AG09319 (cell line): Measurements from ENCODE around the gene PREX1.

Source experiments
- DNase-seq: peaks from one replicate; pipeline ENCODE4 v3.0.0-alpha.2; 2010; ENCODE audit warnings: low read depth; ENCODE audit errors: extremely low read depth
- TF ChIP-seq, protein P1 (sequence below): IDR thresholded peaks from 2 replicates; pipeline ENCODE4 v1.5.1; 2011; ENCODE audit warnings: low read depth, mild to moderate bottlenecking, inconsistent platforms, low read length, moderate library complexity

Gene PREX1

DNA sequence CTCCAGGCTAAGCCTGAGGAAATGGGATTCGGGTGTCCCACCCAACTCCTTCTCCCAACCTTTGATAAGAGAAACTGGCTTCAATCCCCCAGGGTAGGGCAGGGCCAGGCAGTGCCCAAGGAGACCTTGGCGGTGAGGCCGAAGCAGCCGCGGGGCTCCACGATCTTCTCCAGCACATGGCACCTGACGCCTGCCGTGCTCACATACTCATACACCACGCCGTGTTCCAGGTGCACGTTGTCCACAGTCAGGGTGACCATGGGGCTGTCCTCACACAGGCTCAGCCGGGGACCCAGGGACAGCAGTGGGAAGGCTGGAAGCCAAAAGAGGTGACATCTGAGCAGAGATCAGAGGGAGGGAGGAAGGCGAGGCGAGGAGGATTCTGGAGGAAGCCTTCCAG is 176.5 kb downstream of the PREX1 start:
- no peak for DNase-seq
- TF ChIP-seq, protein P1, sequence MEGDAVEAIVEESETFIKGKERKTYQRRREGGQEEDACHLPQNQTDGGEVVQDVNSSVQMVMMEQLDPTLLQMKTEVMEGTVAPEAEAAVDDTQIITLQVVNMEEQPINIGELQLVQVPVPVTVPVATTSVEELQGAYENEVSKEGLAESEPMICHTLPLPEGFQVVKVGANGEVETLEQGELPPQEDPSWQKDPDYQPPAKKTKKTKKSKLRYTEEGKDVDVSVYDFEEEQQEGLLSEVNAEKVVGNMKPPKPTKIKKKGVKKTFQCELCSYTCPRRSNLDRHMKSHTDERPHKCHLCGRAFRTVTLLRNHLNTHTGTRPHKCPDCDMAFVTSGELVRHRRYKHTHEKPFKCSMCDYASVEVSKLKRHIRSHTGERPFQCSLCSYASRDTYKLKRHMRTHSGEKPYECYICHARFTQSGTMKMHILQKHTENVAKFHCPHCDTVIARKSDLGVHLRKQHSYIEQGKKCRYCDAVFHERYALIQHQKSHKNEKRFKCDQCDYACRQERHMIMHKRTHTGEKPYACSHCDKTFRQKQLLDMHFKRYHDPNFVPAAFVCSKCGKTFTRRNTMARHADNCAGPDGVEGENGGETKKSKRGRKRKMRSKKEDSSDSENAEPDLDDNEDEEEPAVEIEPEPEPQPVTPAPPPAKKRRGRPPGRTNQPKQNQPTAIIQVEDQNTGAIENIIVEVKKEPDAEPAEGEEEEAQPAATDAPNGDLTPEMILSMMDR = no peak

DNA sequence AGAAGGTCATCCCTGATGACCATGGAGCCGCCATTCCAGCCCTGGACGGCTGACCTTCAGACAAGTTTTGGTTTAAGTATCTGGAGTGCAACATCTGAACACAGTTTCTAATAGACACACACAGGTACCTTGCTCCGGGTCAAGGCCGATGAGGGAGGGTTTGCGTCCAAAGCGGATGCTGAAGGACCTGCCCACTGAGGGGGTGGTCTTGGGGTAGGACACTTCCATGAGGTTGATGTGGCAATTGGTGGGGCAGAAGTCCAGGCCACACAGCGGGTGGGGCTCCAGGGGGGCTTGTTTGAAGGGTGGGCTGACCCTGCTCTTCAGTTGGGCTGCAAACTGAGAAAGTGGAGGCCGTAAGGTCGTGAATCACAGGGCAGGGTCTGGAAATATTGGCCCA is 177.9 kb downstream of the PREX1 start:
- DNase-seq = no peak
- TF ChIP-seq, protein P1 = no peak

DNA sequence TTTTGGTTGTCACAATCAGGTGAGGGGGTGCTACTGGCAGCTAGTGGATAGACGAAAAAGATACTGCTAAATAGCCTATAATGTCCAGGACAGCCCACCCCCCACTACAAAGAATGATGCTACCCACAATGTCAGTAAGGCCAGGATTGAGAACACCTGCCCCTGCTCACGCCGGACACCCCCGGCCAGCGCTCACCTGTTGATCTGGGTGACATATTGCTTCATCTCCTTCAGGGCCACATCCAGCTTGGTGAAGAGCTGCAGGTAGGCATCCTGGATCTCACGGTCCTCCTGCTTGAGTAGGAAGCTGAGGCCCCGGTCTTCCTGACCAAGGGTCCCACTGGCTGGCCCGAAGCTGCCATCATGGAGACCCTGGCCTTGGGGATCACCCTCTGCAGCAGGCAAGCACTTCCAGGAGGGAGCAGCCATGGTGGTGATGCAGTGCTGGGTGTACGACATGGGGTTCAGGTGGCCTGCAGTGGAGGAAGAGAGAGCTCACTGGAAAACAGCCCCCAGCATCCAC is 178.6 kb downstream of the PREX1 start:
- TF ChIP-seq, protein P1 = no peak
- DNase-seq = no peak

DNA sequence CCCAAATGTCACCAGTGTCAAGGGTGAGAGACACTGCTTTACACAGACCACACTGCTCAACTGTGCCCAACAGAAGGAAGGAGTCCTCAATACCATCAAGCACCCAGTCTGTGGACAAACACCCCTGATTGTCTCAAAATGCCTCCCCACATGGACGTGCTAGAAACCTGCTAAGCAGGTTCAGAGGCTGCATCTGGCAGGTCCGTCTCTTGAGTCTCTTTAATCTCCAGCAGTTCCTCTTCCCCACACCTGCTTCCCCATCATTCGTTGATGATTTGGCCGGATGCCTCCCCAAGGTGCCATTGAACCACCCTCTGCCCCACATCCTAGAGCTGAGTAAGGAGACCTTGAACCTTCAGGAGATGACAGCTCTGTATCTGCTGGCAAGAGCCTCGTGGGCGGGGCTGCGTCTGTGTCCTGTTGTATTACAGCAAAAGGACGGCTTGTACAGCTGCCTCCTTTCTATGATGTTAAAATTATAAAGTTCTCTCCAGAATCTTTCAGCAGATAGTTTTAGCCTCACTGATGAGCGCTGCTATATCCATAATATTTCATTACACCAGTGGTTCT is 179.2 kb downstream of the PREX1 start:
- no peak for DNase-seq
- TF ChIP-seq, protein P1 = no peak

DNA sequence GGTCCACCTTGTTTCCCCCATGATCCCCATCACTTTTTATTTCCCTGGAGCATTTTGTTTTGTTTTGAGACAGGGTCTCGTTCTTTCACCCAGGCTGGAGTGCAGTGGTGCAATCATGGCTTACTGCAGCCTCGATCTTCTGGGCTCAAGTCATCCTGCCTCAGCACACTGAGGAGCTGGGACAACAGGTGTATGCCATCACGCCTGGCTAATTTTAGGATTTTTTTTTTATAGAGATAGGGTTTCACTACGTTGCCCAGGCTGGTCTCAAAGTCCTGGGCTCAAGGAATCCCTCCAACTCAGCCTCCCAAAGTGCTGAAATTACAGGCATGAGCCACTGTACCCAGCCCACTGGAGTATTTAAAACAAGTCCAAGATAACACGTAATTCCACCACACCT is 179.9 kb downstream of the PREX1 start:
- TF ChIP-seq, protein P1 = no peak
- no peak for DNase-seq

DNA sequence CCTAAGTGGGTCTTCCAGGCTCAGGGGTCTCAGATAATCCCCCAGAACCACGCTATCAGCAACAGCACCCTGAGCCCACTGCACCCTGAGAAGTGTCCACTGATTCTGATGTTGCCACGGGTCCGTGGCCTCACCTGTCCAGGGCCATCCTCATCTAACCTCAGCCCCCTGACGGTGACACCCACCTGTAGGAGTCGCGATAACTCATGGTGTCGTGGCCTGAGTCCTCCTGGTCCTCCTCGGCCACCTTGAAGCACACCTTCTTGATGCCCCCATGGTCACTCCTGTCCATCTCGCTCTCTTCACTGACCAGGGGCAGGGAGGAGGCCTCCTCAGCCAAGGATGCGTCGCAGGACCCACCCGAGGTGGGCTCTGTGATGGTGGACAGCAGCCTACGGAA is 182.1 kb downstream of the PREX1 start:
- no peak for DNase-seq
- TF ChIP-seq, protein P1 = no peak

DNA sequence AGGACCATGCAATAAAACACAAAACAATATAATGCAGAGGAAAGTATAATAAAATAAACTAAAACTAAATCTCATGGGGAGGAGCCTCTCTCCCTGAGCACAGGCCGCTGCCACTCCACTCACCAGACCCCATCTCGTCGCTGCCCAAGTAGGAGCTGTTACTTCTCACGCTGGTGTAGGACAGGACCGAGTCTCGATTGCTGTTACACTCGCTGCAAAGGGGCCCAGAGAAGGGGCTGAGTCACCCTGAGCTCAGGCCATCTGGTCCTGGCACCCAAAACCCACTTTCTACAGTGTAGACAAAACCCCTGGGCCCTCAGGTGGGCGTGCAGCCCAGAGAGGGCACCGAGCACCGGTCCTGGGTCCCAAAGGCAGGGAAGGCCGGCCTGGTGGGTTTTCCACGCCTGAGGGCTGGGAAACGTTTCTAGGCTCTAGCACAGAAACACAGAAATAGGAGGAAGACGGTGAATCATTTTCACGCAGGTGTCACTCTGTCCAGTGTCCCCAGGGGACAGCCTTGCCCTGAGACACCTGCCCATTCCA is 183.4 kb downstream of the PREX1 start:
- TF ChIP-seq, protein P1 = no peak
- no peak for DNase-seq
